B cell (primary cell): Measurements from ENCODE around the gene ZNF362.

Experiments
- EZH2 ChIP-seq: IDR thresholded peaks from 2 replicates; pipeline ENCODE4 v1.6.1; 2012; ENCODE audit warnings: borderline replicate concordance, low read depth, mild to moderate bottlenecking, moderate library complexity, low read length; ENCODE audit not compliant: insufficient read depth, poor library complexity, severe bottlenecking
- TF ChIP-seq, protein P1 (sequence below): fragments of 200-600 bp; IDR thresholded peaks from one replicate; pipeline ENCODE4 v1.8.0; 2022; ENCODE audit warnings: antibody characterized with exemption, mild to moderate bottlenecking

DNA sequence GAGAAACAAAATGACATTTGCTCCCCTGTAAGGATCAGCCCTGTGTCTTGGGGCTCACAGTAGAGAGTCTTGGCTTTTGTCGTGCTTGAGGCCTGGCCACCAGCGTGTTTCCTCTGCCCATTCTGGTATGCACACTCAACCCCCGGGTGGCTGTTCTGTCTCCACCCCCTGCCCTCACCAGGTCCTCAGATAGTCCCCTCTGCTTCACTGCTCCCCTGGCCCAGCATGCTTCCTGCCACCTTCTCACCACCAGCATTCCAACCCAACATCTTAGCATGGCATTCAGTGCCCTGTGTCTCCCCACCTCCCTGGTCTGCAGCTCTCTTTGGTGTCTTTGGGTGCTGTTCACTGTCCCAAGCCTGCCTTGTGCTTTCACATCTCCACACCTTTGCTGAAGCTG is 16.2 kb downstream of the ZNF362 start:
- TF ChIP-seq, protein P1, sequence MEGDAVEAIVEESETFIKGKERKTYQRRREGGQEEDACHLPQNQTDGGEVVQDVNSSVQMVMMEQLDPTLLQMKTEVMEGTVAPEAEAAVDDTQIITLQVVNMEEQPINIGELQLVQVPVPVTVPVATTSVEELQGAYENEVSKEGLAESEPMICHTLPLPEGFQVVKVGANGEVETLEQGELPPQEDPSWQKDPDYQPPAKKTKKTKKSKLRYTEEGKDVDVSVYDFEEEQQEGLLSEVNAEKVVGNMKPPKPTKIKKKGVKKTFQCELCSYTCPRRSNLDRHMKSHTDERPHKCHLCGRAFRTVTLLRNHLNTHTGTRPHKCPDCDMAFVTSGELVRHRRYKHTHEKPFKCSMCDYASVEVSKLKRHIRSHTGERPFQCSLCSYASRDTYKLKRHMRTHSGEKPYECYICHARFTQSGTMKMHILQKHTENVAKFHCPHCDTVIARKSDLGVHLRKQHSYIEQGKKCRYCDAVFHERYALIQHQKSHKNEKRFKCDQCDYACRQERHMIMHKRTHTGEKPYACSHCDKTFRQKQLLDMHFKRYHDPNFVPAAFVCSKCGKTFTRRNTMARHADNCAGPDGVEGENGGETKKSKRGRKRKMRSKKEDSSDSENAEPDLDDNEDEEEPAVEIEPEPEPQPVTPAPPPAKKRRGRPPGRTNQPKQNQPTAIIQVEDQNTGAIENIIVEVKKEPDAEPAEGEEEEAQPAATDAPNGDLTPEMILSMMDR, result no peak
- no peak for TF ChIP-seq EZH2
